GM12891 (cell line): ENCODE measurements around the gene SLC35A3.
"Not testable (repeated sequence)": the region's sequence is repeated elsewhere in the genome, so short reads cannot be mapped to it uniquely, and the experiment has no call there.

Source experiments
- POLR2A ChIP-seq: IDR thresholded peaks from 2 replicates; pipeline ENCODE4 v1.6.1; 2011; ENCODE audit warnings: low read depth, low read length, control low read depth
- POLR2AphosphoS5 ChIP-seq: IDR thresholded peaks from 2 replicates; pipeline ENCODE4 v1.6.1; 2011; ENCODE audit warnings: low read depth, low read length, control low read depth
- POU2F2 ChIP-seq: IDR thresholded peaks from 2 replicates; pipeline ENCODE4 v1.6.1; 2011; ENCODE audit warnings: low read depth, mild to moderate bottlenecking, control low read depth, low read length, moderate library complexity
- TAF1 ChIP-seq: IDR thresholded peaks from 2 replicates; pipeline ENCODE4 v1.6.1; 2011; ENCODE audit warnings: low read depth, low read length, control low read depth

DNA sequence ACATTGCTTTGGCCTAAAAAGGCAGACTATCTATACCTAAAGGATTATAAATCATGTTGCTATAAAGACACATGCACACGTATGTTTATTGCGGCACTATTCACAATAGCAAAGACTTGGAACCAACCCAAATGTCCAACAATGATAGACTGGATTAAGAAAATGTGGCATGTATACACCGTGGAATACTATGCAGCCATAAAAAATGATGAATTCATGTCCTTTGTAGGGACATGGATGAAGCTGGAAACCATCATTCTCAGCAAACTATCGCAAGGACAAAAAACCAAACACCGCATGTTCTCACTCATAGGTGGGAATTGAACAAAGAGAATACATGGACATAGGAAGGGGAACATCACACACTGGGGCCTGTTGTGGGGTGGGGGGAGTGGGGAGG, 9.5 kb upstream of the SLC35A3 start:
- TF ChIP-seq POLR2AphosphoS5, POLR2A, TAF1, POU2F2: not testable (repeated sequence)
